Activated effector memory CD4-positive, alpha-beta T cell treated with anti-CD3 and anti-CD28 coated beads, Interleukin-2, amount 50 U/mL, for 16 hours (primary cell): ENCODE results near the gene CHADL.

Experiments used
- DNase-seq: peaks from one replicate; pipeline ENCODE4 v3.0.0-alpha.2; 2020

The CHADL gene

DNA sequence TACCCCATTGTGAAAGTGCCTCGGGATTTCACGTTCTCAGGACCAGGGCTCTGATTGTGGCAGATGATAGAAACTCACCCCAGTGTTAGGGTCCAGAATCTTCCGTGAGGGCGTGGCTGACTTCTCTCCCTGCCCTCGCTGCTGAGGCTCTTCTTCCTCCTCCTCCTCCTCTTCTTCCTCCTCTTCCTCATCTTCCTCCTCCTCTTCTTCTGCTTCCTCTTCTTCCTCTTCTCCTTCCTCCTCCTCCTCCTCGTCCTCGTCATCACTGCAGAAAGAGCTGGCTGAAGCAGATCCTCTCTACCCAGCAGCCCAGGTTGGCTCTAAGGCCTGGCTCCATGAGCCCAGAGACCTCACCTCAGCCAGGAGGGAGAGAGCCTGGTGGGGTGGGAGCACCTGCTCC is 13.5 kb upstream of the CHADL start:
- no peak for DNase-seq

DNA sequence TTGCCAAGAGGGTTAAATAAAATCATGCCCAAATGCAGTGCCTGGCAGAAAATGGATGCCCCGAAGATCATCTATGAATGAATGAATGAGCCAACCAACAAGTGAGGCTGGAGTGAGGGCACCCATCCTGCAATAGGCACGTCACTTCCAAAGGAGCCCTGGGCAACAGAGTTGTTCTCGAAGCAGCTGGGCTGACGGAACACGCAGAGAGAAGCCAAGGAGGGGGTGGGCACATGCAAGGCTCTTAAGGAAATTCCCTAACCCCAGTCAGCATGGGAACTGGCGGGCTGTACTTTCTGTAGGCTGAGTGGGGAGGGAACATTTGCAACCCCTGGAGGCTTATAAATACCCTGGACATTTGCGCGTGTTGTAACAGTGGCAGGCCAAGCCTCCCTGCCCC is 11.6 kb upstream of the CHADL start:
- no peak for DNase-seq

DNA sequence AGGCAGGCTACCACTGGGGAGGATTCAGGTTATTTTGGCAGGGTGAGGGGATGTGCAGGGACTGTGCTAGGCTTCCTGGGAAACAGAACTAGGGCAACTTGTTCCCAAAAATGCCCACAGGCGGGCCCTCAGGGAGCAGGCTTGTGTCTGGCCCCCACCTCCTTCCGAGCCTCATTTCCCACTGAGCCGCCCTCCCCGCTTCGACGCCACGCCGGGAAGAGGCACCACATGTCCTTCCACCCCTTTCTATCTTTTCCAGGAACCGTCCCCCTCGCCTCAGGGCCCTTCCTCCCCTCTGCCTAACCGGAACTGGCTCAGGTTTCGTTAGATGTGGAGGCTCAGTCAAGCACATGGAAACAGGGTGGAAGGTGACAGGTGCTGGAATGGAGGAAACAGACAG is 9.4 kb upstream of the CHADL start:
- no peak for DNase-seq

DNA sequence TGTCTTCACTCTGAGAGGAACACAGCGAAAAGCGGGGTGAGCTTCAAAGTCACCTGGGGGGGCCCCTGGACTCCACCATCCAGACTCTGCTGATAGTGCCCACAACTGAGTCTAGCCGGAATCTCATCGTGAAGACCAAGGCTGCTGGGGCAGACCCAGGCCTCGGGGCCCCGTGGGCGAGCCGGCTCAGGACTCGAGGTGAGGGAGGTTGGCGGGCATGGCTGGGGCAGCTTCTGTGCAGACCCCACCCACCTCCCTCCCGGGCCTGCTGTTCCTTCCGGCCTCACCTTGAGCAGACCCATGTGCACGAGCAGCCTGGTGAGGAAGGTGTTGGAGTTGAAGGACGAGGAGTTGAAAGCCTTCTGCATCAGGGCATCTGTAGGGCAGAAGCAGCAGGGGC is 8.7 kb upstream of the CHADL start:
- DNase-seq = no peak

DNA sequence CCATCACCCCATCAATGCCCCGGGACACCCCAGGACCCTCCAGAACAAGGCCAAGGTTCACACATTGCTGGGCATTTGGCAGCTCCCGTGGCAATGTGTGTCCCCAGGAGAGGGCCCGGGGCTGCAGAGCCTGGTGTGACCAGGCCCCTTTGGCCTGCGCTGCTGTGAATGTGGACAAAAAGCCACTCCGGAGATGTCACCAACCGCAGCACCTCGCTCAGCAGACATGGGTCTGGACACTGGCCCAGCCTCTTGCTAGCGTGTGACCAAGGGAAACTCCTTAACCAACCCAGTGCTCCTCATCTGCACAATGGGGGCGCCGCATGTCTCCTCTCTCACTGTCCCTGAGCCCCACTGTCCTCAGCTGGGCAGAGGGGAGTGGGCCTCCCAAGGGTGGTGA is 8.0 kb upstream of the CHADL start:
- no peak for DNase-seq

DNA sequence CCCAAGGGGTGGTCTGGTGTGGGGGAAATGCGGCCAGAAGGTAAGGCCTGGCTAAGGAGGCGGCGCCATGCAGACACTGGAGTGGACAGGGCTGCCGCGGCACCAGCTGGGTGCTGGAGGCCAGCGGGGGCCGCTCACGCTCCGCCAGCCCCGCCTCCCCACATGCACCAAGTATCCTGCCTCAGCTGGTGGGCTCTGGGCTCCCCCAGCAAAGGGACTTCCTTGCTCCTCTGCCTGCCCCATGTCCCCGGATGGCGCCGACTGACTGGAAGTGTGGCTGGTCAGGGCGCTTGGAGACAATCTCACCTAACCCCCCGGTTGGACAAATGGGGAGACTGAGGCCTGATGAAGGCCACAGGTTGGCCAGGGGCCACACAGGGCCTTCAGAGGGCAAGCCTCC is 7.6 kb upstream of the CHADL start:
- no peak for DNase-seq

DNA sequence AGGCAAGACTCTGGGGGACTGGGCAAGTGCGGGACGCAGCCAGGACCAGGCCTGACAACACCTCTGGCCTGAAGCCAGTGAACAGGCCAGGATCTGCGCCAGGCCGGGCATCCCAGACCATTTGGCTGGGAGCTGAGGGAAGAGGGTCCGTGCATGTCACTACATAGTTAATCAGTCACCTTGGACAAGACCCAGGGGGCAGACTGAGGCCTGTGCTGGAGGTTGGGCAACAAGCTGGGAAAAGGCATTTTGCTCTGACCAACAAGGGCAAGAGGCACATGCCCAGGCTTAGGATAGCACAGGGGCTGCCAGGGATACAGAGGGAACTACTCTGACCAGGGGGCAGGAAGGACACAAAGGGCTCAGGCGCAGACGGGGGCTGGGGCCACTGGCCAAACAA is 7.0 kb upstream of the CHADL start:
- DNase-seq = no peak

DNA sequence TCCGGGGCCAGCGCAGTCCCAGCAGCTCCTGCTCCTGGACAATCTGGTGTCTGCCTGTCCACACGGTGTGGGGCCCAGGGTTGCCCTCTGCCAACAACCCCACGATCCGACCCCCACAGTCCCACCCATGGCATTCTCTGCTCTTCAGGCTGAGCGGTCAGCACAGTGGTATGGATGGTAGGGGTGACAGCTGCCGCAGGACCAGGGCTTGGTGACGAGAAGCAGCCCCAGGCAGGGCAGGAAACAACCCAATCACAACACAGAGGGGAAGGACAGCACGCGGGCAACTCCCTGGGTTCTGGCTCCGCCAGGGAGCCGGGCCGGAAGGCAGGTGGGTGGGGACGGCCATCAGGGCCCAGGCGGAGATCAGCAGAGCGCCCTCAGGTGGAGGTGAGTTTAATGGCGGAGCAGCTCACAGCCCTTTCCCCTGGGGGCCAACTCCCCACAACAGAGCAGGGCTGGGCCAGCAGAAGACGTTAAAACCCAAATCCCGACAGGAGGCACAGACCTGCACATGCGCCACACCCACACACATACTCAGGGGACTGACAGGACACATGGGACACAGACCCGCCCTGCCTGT is 5.3 kb upstream of the CHADL start:
- no peak for DNase-seq

DNA sequence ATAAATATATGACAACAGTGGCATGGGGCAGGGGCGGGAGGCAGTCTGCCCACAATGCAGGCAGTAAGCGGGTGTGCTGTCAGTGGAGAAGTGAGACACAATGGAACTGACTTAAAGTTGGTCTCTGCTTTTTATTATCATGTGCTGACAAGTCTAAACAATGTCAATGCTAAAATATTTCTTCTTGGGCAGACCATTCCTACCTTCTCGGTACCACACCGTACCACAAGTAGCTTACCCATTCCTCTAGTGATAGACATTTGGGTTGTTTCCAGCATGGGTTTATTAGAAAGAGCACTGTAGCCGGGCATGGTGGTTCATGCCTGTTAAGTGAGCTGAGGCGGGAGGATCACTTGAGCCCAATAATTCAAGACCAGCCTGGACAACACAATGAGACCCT is 2.6 kb upstream of the CHADL start:
- no peak for DNase-seq

DNA sequence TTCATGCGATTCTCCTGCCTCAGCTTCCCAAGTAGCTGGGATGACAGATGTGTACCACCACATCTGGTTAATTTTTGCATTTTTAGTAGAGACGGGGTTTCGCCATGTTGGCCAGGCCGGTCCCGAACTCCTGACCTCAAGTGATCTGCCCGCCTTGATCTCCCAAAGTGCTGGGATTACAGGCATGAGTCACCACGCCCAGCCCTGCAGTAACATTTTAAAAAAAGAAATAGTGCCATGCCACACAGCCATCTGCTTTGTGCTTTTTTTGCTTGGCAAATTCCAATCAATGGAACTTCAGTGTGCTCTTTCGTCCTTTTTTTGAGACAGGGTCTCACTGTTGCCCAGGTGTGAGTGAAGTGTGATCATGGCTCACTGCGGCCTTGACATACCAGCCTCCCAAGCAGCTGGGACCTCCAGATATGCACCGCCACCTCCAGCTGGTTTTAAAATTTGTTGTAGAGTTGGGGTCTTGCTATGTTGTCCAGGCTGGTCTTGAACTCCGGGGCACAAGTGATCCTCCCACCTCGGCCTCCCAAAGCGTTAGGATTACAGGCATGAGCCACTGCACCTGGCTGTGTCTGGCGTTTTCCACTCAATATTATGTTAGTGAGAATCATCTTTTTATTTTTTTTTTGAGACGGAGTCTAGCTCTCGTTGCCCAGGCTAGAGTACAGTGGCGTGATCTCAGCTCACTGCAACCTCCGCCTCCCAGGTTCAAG is 1.8 kb upstream of the CHADL start:
- DNase-seq = no peak

DNA sequence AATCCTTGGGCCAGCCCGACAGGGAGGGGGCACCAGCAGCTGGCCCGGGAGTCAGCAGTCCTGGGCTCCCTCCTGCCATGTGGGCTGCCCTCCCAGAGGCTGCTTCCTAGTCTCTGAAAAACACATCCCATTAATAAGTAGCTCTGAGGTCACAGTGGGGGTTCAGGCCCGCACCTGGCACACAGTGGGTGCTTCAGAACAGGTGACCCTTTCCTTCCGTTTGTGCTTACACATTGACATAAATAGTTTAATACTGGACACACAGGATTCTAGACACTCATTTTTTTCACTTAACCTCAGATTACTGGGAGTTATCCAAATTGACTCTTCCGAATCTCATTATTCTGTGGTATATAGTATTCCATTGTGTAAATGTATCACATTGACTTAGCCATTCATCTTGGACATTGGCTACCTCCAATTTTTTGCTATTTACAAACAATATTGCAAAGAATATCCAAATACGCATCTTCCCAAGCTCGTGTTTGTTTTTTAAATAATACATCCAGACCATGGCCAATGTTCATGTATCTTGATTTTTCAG is 474 bp upstream of the CHADL start:
- DNase-seq = no peak

DNA sequence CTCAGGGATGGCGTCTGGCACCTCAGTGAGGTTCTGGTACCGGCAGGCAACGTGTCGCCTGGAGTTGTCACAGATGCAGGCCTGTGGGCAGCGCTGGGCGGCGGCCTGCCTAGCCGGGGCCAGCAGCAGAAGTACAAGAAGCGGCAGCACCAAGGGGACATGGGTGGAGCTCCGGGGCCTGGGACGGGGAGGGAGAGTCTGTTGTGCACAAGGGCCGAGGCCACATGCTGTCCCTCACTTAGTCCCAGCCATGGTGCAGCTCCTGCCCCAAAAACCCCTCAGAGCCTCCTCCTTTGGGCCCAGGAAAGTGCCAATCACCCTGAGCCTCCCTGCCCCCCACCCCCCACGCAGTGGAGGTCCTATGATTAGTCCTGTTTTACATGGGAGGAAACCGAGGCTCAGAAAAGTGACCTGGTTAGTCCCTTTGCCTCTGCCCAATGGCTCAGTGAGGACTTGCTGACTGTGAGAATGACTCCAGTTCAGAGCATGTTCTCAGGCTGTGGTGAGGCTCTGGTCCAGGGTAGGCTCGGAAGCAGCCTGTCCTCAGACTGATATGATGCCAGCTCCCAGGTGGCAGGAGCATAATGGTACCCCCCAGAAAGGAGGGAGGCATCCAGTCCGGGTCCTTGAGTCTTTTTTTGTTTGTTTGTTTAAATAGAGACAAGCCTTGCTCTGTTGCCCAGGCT is 1.1 kb downstream of the CHADL start:
- no peak for DNase-seq

DNA sequence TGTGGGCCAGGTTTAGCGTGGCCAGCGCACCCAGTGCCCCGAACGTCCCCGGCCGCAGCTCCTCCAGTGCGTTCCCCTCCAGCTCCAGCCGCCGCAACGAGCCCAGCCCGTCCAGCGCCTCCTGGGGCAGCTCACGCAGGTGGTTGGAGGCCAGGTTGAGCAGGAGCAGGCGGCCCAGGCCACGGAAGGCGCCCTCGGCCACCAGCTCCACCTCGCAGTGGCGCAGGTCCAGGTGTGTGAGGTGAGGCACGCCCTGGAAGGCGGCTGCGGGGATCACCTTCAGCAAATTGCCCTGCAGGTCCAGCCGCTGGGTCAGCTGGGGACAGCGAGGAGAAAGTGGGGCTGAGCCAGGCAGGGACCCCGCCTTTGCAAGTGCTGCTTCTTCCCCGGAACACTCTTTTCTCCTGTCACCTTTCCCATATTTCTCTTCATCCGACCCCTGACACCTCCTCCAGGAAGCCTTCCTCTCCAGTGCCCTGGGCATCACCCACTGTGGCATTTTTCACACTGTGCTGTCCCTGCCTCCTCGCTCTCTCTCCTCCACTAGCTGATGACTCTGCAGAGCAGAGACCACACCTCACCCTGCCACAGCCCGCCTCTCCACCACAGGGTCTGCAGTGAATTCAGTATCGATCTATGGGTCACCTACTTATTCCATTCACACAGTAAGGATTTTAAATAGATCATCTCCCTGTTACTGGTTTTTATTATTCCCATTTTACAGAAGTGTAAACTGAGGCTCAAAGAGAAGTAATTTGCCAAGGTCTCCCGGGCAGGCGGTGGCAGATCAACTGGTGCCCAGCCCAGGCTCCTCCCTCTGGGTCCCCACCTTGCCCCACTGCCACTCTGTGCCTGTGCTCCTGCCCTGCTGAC is 1.9 kb downstream of the CHADL start:
- DNase-seq = no peak

DNA sequence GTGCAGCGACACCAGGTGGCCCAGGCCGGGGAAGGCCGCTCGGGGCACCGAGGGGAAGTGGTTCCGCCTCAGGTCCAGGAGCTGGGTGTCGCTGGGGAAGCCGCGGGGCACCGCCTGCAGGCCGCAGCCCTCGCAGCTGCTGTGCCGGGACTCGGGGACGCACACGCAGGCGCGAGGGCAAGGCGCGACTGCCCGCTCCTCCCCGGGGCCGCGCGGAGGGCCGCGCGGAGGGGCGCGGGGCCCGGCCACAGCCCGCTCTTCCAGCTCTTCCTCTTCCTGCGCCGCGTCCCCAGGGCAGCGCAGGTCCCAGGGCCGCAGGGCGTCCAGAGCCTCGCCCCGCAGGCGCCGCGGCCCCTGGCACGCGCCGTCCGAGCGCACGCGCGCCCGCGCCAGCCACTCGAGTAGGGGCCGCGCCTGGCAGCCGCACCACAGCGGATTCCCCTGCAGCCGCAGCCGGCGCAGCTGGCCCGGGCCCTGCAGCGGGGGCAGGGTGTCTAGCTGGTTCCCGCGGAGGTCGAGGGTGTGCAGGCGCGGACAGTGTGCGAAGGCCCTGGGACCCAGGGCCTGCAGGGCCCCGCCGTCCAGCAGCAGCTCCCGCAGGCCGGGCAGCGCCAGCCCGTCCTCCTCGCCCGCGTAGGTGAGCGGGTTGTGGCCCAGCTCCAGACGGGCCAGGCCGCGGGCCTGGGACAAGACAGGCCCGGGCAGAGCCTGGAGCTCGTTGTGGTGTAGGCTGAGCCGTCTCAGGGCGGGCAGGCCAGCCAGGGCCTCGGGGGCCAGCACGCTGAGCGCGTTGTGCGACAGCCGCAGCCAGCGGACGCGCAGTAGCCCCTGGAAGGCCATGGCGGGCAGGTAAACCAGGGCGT is 2.8 kb downstream of the CHADL start:
- DNase-seq = peak; percentile 92

DNA sequence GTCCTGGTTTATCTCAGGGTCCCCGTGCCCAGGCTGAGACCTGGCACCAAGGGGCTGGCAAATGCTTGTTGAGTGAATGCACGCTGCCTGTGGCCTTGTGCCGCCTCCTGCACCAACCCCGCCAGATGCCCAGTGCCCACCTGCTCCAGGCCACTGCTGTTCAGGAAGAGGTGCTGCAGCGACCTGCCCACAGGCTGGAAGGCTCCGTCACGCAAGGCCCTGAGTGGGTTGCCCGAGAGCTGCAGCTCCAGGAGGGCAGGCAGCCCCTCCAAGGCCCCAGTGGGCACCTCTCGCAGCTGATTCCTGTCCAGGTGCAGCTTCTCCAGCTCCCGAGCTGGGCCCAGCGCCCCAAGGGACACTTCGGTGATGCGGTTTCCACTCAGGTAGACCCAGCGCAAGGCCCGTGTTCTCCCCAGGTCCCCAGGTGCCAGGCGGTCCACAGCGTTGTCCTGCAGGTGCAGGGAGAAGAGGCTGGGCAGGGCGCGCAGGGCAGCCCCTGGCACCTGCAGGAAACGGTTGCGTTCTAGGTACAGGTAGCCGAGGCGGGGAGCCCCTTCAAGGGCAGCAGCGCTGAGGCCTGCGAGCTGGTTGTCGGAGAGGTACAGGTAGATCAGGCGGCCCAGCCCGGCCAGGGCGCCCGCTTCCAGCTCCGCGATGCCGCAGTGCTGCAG is 3.6 kb downstream of the CHADL start:
- no peak for DNase-seq

DNA sequence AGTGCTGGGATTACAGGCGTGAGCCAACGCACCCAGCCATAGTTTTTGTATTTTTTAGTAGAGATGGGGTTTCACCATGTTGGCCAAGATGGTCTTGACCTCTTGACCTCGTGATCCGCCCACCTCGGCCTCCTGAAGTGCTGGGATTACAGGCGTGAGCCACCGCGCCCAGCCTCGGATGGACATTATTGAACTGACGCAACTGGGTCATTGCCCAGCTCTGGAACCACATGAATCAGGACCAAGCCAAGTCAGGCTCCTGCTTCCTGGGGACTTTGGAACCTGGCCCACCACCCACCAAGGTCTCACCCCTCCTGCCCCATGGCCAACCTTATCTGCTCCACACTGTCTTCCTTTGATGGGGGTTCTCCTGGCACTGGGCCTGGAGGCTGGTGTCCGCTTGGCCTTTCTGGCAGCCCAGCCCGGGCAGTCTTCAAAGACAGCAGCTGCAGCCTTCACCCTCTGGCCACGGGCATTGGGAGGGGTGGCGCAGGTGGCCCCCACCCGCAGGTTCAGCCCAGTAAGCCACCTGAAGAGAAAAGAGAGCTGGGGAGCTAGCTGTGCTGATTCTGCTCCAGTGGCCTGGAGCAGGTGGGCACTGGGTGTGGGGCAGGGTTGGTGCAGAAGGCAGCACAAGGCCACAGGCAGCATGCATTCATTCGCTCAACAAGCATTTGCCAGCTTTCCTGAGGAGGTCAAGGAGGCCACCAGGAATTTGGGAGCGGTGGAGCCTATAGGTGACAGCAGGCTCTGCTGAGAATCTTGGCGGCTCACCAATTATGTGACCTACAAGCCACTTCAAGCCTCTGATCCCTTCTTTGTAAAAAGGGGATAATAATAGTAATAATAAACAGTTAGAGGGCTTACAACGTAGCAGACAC is 5.7 kb downstream of the CHADL start:
- no peak for DNase-seq

DNA sequence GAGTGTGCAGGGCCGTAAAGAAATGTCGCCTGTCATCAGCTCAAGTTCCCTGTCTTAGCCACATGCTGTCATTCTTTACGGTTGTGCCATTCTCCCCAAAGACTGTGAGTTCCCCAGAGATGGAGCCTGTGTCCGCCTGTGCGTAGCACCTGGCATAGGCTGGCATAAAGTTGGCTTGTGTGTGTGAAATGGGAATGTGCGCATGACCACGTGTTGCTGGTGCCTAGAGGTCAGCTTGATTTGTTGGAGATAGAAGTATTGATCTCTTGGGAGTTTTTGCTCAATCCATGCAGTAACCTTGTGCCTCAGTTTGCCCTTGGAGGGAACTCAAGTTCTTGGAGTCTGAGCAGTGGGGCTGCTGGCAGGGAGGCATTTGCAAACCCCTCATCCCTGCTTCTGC is 9.4 kb downstream of the CHADL start:
- no peak for DNase-seq

DNA sequence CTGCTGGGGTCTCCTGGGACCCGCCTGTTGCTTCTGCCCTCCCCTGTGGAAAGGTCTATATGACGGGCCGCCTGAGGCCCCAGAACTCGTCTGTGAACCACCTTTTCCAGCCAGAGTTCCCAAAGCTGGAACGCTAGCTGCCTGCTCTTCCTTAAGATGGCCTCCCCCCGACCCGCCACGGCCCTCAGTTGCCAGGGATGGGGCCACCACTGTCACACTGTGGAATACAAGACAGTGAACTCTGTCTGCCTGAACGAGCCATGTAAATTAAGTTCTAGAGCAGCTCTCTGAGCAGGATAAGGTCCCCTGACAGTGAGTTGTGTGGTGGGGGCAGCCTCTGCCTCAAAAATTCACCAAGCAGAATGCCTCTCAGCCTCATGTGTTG is 10.3 kb downstream of the CHADL start:
- DNase-seq = no peak

DNA sequence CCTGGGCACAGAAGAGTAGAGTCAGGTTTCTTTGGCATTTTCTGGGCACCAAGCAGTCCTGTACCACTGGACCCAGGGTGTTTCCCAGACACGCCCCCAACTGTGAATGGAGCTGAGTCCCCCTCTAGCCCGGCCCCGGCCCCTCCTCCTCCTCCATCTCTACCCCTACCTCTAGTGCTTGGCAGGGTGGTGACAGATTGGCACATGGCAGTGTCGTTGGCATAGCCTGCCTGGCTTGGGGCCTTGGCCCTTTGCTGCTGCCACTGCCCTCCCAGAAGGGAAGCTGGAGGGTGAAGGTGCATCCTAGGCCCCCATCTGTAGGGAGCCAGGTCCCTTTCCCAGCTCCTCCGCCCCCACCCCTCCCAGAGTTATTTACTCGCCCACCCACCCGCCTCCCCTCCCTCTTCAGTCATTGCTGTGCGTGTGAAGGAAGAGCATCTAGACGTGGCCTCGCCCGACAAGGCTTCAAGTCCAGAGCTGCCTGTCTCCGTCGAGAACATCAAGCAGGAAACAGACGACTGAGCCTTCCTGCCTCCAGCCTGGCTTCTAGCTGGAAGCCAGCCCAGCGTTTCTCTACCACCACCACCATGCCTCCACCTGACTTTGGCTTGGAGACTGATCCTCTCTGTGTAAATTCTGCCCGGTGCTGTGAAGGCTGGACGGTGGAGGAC is 10.9 kb downstream of the CHADL start:
- DNase-seq = no peak

DNA sequence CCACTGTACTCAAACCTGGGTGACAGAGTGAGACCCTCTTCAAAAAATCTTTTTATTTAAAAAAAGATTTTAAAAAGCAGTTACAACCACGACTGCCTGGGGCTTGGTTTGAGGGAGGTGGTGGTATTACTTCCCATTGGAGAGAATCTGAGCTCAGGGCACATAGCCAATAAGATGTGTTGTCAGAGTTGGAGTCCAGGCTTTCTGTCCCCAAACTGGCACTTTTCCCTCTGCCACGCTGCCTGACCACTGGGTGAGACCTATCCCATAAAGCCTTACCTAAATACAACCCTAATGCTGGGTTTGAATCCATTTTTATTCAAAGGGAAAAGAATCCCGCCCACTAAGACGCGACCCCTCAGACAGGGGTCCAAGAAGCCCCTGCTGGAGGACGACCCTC is 11.5 kb downstream of the CHADL start:
- no peak for DNase-seq
